ENCODE results near the gene TNFRSF1A.
A peak's percentile ranks its signal among the peaks of the same experiment; 100 is the strongest.
"Not testable (repeated sequence)": the region's sequence is repeated elsewhere in the genome, so short reads cannot be mapped to it uniquely, and the experiment has no call there.

Gene TNFRSF1A

GRCh38 chr12:6302621-6303020, 39.3 kb downstream of the TNFRSF1A start:
- no peak for DNase-seq

GRCh38 chr12:6301721-6302120, 40.2 kb downstream of the TNFRSF1A start:
- no peak for DNase-seq

- DNase-seq = no peak
These were observed 44.7 kb downstream of the TNFRSF1A start for GRCh38 chr12:6297170-6297569.

GRCh38 chr12:6295094-6295811, 46.6 kb downstream of the TNFRSF1A start:
- DNase-seq = peak; percentile 94

- DNase-seq = peak; percentile 74
These were observed 47.5 kb downstream of the TNFRSF1A start for GRCh38 chr12:6294156-6295093.

- no peak for DNase-seq
These were observed 49.3 kb downstream of the TNFRSF1A start for GRCh38 chr12:6292606-6293005.

GRCh38 chr12:6289906-6290305, 52.0 kb downstream of the TNFRSF1A start:
- DNase-seq = not testable (repeated sequence)

- not testable (repeated sequence) for DNase-seq
These were observed 52.8 kb downstream of the TNFRSF1A start for GRCh38 chr12:6289081-6289480.

- no peak for DNase-seq
These were observed 53.6 kb downstream of the TNFRSF1A start for GRCh38 chr12:6288235-6288634.

GRCh38 chr12:6285532-6286306, 56.2 kb downstream of the TNFRSF1A start:
- no peak for DNase-seq

- peak; percentile 81 for DNase-seq
These were observed 56.8 kb downstream of the TNFRSF1A start for GRCh38 chr12:6285063-6285477.

- DNase-seq = no peak
These were observed 57.6 kb downstream of the TNFRSF1A start for GRCh38 chr12:6284273-6284672.

GRCh38 chr12:6282453-6282840, 59.4 kb downstream of the TNFRSF1A start:
- no peak for DNase-seq

- no peak for DNase-seq
These were observed 60.6 kb downstream of the TNFRSF1A start for GRCh38 chr12:6281081-6281809.

- no peak for DNase-seq
These were observed 61.2 kb downstream of the TNFRSF1A start for GRCh38 chr12:6280672-6281071.

- no peak for DNase-seq
These were observed 61.8 kb downstream of the TNFRSF1A start for GRCh38 chr12:6280053-6280469.

- DNase-seq = no peak
These were observed 62.2 kb downstream of the TNFRSF1A start for GRCh38 chr12:6279631-6280030.

- no peak for DNase-seq
These were observed 62.6 kb downstream of the TNFRSF1A start for GRCh38 chr12:6279256-6279628.
